Stomach (tissue), 4 donors: ENCODE data around the gene TMEM132D.

ENCODE experiments used
- CTCF ChIP-seq, 7 experiments: fragments of 450-650 bp in 4 of 7; fragments of 200-600 bp in 3 of 7; sonication (generic) in 3 of 7; IDR thresholded peaks; one replicate each; pipeline ENCODE4 v1.5.1; 2016 to 2019; ENCODE audit warnings: antibody characterized with exemption in 7 of 7, control low read depth in 2 of 7, mild to moderate bottlenecking in 1 of 7
- EP300 ChIP-seq: sonication (generic); formaldehyde crosslinking; IDR thresholded peaks from one replicate; pipeline ENCODE4 v1.6.1; 2017; ENCODE audit warnings: antibody characterized with exemption
- POLR2A ChIP-seq, 4 donors: fragments of 450-650 bp; IDR thresholded peaks; one replicate each; pipeline ENCODE4 v1.6.1; 2016; ENCODE audit warnings: antibody characterized with exemption in 4 of 4, control low read depth in 2 of 4, mild to moderate bottlenecking in 1 of 4, moderate library complexity in 1 of 4
- POLR2AphosphoS5 ChIP-seq, 3 donors: sonication (generic); formaldehyde crosslinking; IDR thresholded peaks; one replicate each; pipeline ENCODE4 v1.6.1; 2016; ENCODE audit warnings: antibody characterized with exemption in 3 of 3

GRCh38 chr12:129854591-129854990 is 49.2 kb downstream of the TMEM132D start:
- TF ChIP-seq POLR2AphosphoS5 (IDR thresholded peaks at IDR 0.05) (no peak), POLR2A (IDR thresholded peaks at IDR 0.05) (no peak), CTCF (IDR thresholded peaks at IDR 0.05) (no peak), EP300 (no peak)
